ENCODE results near the gene ACOD1.

DNA sequence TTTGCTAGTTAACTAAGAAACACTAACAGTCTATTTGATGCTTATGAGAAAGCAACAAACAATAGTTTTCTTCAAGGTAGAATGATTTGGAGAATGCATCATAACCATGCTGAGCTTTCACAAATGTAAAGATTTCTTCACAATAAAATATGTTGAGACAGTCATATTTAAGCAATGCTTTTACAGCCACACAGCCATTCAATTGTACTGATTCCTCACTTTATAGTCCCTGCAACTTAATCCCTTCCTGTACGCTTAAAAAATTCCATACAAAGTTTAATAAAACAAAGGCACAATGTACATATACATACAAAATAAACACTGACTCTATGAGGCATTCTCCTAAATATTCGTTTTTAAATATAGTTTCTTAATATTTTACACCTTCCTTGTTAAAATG, 4.7 kb upstream of the ACOD1 start:
- TF ChIP-seq, protein P1, sequence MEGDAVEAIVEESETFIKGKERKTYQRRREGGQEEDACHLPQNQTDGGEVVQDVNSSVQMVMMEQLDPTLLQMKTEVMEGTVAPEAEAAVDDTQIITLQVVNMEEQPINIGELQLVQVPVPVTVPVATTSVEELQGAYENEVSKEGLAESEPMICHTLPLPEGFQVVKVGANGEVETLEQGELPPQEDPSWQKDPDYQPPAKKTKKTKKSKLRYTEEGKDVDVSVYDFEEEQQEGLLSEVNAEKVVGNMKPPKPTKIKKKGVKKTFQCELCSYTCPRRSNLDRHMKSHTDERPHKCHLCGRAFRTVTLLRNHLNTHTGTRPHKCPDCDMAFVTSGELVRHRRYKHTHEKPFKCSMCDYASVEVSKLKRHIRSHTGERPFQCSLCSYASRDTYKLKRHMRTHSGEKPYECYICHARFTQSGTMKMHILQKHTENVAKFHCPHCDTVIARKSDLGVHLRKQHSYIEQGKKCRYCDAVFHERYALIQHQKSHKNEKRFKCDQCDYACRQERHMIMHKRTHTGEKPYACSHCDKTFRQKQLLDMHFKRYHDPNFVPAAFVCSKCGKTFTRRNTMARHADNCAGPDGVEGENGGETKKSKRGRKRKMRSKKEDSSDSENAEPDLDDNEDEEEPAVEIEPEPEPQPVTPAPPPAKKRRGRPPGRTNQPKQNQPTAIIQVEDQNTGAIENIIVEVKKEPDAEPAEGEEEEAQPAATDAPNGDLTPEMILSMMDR (IDR thresholded peaks at IDR 0.05; ENCODE audit: borderline replicate concordance, extremely low read depth, low read length, poor library complexity, severe bottlenecking), result no peak
- TF ChIP-seq EZH2 (IDR thresholded peaks at IDR 0.05; ENCODE audit: borderline replicate concordance, low read depth, low read length, severe bottlenecking), result no peak
